ENCODE measurements around the gene PCBP1.
"Not testable (repeated sequence)": the region's sequence is repeated elsewhere in the genome, so short reads cannot be mapped to it uniquely, and the experiment has no call there.

Gene PCBP1

GRCh38 chr2:70124983-70125480 lies 37.8 kb downstream of the PCBP1 start:
- DNase-seq (ENCODE audit: low read depth in 2 of 2): no peak

GRCh38 chr2:70125498-70125898 lies 38.2 kb downstream of the PCBP1 start:
- no peak for DNase-seq (ENCODE audit: low read depth in 2 of 2)

GRCh38 chr2:70126413-70126812 lies 39.1 kb downstream of the PCBP1 start:
- DNase-seq (ENCODE audit: low read depth in 2 of 2): no peak

GRCh38 chr2:70128005-70128404 lies 40.7 kb downstream of the PCBP1 start:
- no peak for DNase-seq (ENCODE audit: low read depth in 2 of 2)

- DNase-seq (ENCODE audit: low read depth in 2 of 2): not testable (repeated sequence)
Measured at GRCh38 chr2:70131344-70132143, 44.3 kb downstream of the PCBP1 start.

- DNase-seq (ENCODE audit: low read depth in 2 of 2): no peak
Measured at GRCh38 chr2:70132244-70133126, 45.2 kb downstream of the PCBP1 start.

GRCh38 chr2:70133127-70133452 lies 45.8 kb downstream of the PCBP1 start:
- DNase-seq (ENCODE audit: low read depth in 2 of 2): no peak

- no peak for DNase-seq (ENCODE audit: low read depth in 2 of 2)
Measured at GRCh38 chr2:70133491-70134322, 46.4 kb downstream of the PCBP1 start.

GRCh38 chr2:70134323-70134983 lies 47.2 kb downstream of the PCBP1 start:
- not testable (repeated sequence) for DNase-seq (ENCODE audit: low read depth in 2 of 2)

All from stimulated activated CD8-positive, alpha-beta memory T cell treated with anti-CD3 and anti-CD28 coated beads, Interleukin-7, amount 100 ng/mL, for 1 hour (primary cell).